Measurements from ENCODE around the gene PKNOX2. TPM values are rescaled to one million over a fixed set of nuclear protein-coding genes. Genes with fewer than 3 reads are reported as not detected.

PKNOX2 gene
- total RNA-seq, 2 experiments from 2014 or later: not detected

DNA sequence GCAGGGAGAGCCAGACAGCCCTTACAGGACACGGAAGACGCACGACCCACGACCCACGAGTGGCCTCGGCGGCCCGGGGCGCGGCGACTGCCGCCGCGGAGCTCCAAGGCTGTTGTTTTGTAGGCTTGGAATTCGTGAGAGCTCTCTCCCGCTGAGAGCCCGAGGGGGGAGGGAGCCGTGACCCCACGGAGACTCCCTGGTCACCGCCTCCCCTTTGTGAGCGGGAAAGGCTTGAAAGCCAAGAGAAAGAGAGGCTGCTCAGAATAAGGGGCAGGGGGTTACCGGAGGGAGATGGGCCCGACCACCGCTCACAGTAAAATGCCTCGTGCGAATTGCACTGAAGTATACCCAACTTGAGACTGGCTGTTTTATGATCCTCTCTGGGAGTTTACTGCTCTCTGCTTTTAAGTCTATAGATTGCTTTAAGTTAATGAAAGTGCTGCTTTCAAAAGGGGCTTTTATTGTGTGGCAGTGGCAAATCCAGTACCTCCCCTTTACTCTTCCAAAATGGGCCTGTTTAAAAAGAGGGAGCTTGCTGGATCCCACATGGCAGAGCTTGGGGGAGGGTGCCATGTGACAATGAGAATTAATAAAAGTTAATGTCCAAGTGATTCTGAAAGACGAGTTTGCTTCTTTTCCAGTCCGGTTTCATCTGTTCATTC is 2.9 kb downstream of the PKNOX2 start:
- no peak for TF ChIP-seq EZH2phosphoT487 (IDR thresholded peaks at IDR 0.05; ENCODE audit: borderline replicate concordance, low read depth, low read length)
- TF ChIP-seq, protein P1, sequence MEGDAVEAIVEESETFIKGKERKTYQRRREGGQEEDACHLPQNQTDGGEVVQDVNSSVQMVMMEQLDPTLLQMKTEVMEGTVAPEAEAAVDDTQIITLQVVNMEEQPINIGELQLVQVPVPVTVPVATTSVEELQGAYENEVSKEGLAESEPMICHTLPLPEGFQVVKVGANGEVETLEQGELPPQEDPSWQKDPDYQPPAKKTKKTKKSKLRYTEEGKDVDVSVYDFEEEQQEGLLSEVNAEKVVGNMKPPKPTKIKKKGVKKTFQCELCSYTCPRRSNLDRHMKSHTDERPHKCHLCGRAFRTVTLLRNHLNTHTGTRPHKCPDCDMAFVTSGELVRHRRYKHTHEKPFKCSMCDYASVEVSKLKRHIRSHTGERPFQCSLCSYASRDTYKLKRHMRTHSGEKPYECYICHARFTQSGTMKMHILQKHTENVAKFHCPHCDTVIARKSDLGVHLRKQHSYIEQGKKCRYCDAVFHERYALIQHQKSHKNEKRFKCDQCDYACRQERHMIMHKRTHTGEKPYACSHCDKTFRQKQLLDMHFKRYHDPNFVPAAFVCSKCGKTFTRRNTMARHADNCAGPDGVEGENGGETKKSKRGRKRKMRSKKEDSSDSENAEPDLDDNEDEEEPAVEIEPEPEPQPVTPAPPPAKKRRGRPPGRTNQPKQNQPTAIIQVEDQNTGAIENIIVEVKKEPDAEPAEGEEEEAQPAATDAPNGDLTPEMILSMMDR (conservative IDR thresholded peaks at IDR 0.05; ENCODE audit: low read length): no peak
- DNase-seq (ENCODE audit: low spot score): no peak
- Histone ChIP-seq H3K4me3 (ENCODE audit: low read depth, low read length, poor library complexity, severe bottlenecking) (no peak overlapping the region), H3K36me3 (ENCODE audit: insufficient read depth, low read length) (no peaks in the 10 kb centered on the region), H3K9me2 (ENCODE audit: insufficient read depth, low read length) (no peaks in the 10 kb centered on the region), H4K20me1 (ENCODE audit: insufficient read depth, low read length) (no peaks in the 10 kb centered on the region), H3K4me2 (ENCODE audit: low read length) (no peak overlapping the region), H3K4me1 (ENCODE audit: insufficient read depth, low read length, poor library complexity, severe bottlenecking) (no peaks in the 10 kb centered on the region), H3K79me2 (ENCODE audit: insufficient read depth, low read depth, low read length) (no peaks in the 10 kb centered on the region), H2AFZ (ENCODE audit: low read length) (no peak overlapping the region), H3K9me3 (ENCODE audit: low read length) (no peaks in the 10 kb centered on the region), H3K27ac (ENCODE audit: low read depth, low read length, poor library complexity, severe bottlenecking) (no peak overlapping the region)
- no TSS peak for BruUV-seq (replicated peaks)
- intact Hi-C loops (cut with micrococcal nuclease; ENCODE audit: unreplicated experiment): no loop called here
- ChIA-PET CTCF (ENCODE audit: unreplicated experiment) (no interaction called here), POLR2A (no interaction called here)

DNA sequence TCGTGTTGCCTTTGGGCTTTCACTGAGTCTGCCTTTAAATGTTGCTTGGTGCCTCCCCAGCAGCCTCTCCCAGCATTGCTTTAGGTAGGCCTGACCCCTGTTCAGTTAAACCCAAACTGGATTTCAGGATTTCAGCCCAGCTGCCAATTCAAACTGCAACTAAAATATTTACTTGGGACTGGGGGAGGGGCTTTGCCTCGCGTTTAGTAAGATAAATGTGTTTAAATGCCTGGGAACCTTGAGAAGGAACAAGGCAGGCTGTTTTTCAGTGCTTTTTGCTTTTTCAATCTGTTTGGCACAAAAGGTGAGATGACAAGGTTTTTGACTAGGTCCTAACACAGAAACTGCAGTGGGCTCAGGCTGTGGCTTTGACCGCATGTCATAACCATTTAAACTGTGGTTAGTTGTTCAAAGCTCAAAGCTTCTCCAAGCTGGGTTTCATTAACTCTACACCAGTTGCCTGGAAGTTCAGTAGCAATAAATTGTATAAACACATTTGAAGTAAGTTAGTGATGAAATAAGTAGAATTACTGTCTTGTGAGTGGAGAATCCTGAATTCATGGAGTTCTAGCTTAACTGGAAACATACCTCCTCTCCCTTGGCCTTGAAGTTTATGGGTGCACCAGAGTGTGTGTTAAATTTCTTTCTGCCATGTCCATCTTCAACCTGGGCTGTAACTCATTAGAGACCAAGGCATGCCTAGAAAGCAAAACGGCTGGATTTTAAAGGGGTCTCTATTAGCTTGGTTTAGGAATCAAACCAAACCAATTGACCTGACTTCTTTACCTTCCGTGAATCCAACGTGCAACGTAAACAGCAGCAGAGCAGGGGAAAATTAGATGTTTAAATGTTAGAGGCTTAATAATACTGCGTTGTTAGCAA is 3.6 kb downstream of the PKNOX2 start:
- no TSS peak for BruUV-seq (replicated peaks)
- Histone ChIP-seq H3K9me3 (ENCODE audit: low read length) (no peaks in the 10 kb centered on the region), H3K27ac (ENCODE audit: low read depth, low read length, poor library complexity, severe bottlenecking) (no peak overlapping the region), H3K4me3 (ENCODE audit: low read depth, low read length, poor library complexity, severe bottlenecking) (no peak overlapping the region), H3K4me2 (ENCODE audit: low read length) (no peak overlapping the region), H3K79me2 (ENCODE audit: insufficient read depth, low read depth, low read length) (no peaks in the 10 kb centered on the region), H3K4me1 (ENCODE audit: insufficient read depth, low read length, poor library complexity, severe bottlenecking) (no peaks in the 10 kb centered on the region), H2AFZ (ENCODE audit: low read length) (no peak overlapping the region), H3K36me3 (ENCODE audit: insufficient read depth, low read length) (no peaks in the 10 kb centered on the region), H4K20me1 (ENCODE audit: insufficient read depth, low read length) (no peaks in the 10 kb centered on the region), H3K9me2 (ENCODE audit: insufficient read depth, low read length) (no peaks in the 10 kb centered on the region)
- ChIA-PET POLR2A (no interaction called here), CTCF (ENCODE audit: unreplicated experiment) (no interaction called here)
- DNase-seq (ENCODE audit: low spot score): no peak
- intact Hi-C loops (cut with micrococcal nuclease; ENCODE audit: unreplicated experiment): no loop called here
- TF ChIP-seq, protein P1 (conservative IDR thresholded peaks at IDR 0.05; ENCODE audit: low read length): no peak
- TF ChIP-seq EZH2phosphoT487 (IDR thresholded peaks at IDR 0.05; ENCODE audit: borderline replicate concordance, low read depth, low read length): no peak

Data from OCI-LY7 (cell line).